ENCODE measurements around the gene DCHS1.

DNA sequence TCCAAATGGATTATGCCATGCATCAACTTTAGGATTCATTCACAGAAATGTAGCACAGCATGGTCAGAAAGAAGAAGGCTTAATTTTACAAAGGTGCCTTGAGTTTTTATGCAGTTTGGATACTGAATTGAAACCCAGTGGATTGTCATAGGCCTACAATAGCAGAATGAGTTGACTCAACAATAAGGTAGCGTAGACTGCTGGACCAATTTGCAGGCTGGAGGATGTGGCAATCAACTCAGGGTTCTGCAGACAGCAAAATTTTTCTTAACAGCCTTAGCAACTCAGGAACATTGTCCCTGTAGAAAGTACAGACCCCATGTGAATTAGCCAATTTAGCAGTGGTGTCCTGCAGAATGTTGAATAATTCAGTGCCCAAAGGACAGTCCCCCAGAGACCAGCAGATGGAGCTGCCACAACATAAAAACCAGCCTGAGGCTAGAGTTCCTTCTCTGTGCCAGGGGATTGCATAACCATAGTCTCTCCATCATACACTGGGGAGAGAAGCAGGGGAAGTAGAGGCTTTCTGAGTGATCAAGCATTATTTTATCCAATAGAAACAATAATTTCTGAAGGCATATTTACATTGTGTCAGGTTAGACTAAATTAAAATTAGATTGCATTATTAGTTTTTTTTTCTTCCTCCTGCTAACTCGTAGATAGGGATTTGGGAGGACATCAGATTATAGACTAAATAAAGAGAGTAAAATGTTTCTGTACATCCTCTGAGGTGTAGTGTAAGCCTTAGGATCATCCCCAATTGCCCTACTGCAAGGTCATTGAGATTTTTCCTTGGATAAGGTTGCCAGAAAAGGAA is 47.8 kb upstream of the DCHS1 start:
- TF ChIP-seq, protein P1, sequence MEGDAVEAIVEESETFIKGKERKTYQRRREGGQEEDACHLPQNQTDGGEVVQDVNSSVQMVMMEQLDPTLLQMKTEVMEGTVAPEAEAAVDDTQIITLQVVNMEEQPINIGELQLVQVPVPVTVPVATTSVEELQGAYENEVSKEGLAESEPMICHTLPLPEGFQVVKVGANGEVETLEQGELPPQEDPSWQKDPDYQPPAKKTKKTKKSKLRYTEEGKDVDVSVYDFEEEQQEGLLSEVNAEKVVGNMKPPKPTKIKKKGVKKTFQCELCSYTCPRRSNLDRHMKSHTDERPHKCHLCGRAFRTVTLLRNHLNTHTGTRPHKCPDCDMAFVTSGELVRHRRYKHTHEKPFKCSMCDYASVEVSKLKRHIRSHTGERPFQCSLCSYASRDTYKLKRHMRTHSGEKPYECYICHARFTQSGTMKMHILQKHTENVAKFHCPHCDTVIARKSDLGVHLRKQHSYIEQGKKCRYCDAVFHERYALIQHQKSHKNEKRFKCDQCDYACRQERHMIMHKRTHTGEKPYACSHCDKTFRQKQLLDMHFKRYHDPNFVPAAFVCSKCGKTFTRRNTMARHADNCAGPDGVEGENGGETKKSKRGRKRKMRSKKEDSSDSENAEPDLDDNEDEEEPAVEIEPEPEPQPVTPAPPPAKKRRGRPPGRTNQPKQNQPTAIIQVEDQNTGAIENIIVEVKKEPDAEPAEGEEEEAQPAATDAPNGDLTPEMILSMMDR (IDR thresholded peaks at IDR 0.05): peak; percentile 36 to 43 (median 42)
- no peak for TF ChIP-seq POLR2AphosphoS5 (IDR thresholded peaks at IDR 0.05)
